AG09309 (cell line): ENCODE data around the gene NFIL3.
A peak's percentile ranks its signal among the peaks of the same experiment; 100 is the strongest.

ENCODE experiments used
- DNase-seq: peaks from one replicate; pipeline ENCODE4 v3.0.0-alpha.2; 2010; ENCODE audit warnings: low read depth
- H3K4me3 ChIP-seq: 2 replicates; pipeline ENCODE4 v1.5.1; 2011; ENCODE audit warnings: mild to moderate bottlenecking, low read depth, low read length, moderate library complexity; ENCODE audit not compliant: control insufficient read depth
- TF ChIP-seq, protein P1 (sequence below): IDR thresholded peaks from 2 replicates; pipeline ENCODE4 v1.5.1; 2011; ENCODE audit warnings: mild to moderate bottlenecking, low read depth, low read length, inconsistent platforms; ENCODE audit not compliant: insufficient read depth, control insufficient read depth; ENCODE audit errors: missing control alignments

NFIL3 gene

GRCh38 chr9:91419222-91420191 is 4.1 kb downstream of the NFIL3 start:
- peak; percentile 94 for DNase-seq
- H3K4me3 ChIP-seq = no peak overlapping the region
- TF ChIP-seq, protein P1, sequence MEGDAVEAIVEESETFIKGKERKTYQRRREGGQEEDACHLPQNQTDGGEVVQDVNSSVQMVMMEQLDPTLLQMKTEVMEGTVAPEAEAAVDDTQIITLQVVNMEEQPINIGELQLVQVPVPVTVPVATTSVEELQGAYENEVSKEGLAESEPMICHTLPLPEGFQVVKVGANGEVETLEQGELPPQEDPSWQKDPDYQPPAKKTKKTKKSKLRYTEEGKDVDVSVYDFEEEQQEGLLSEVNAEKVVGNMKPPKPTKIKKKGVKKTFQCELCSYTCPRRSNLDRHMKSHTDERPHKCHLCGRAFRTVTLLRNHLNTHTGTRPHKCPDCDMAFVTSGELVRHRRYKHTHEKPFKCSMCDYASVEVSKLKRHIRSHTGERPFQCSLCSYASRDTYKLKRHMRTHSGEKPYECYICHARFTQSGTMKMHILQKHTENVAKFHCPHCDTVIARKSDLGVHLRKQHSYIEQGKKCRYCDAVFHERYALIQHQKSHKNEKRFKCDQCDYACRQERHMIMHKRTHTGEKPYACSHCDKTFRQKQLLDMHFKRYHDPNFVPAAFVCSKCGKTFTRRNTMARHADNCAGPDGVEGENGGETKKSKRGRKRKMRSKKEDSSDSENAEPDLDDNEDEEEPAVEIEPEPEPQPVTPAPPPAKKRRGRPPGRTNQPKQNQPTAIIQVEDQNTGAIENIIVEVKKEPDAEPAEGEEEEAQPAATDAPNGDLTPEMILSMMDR = no peak

DNA sequence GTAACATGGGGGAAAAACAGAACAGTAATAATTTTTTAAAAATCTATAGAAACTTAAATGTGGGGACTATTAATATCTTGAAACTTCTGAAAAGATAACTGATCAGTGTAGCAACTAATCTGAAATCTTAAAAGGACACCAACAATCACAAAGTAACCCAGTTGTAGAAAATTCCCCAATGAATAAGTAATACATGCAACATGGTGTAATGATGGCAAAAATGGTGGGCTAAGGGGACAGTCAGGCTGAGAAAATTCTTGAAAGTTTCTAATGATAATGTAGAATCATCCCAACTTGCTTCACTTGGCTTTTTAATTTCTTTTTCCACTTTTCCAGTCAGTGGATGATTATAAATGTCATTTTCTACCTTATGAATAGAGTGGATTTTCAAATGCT is 5.4 kb downstream of the NFIL3 start:
- no peak for DNase-seq
- TF ChIP-seq, protein P1 = no peak
- no peak overlapping the region for H3K4me3 ChIP-seq

- no peak overlapping the region for H3K4me3 ChIP-seq
- TF ChIP-seq, protein P1 = no peak
- DNase-seq = no peak
Observed at GRCh38 chr9:91417602-91418214, 5.9 kb downstream of the NFIL3 start.

GRCh38 chr9:91416096-91416712 is 7.4 kb downstream of the NFIL3 start:
- DNase-seq = no peak
- no peak overlapping the region for H3K4me3 ChIP-seq
- TF ChIP-seq, protein P1 = no peak

DNA sequence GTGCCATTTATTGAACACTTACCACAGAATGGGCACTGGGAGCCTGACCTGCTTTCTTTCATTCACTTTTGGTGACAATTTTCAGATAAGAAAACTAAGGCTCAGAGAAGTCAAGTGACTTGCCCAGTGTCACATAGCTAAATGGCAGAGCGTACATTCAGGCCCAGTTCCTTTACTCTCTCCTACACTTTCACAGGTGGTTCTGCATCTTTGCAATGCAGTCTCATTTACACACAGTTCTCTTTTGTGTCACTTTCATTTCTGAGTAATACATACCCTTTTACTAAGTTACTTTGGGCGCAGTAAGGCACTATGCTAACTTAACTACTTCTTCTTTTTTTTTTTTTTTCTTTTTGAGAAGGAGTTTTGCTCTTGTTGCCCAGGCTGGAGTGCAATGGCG is 8.3 kb downstream of the NFIL3 start:
- TF ChIP-seq, protein P1 = no peak
- H3K4me3 ChIP-seq = no peak overlapping the region
- DNase-seq = no peak

GRCh38 chr9:91412941-91413340 is 10.7 kb downstream of the NFIL3 start:
- no peak for DNase-seq
- TF ChIP-seq, protein P1 = no peak
- H3K4me3 ChIP-seq = no peak overlapping the region
